ENCODE data around the gene CARD10. TPM values are rescaled to one million over a fixed set of nuclear protein-coding genes. Genes with fewer than 3 reads are reported as not detected.

CARD10 gene
- total and polyA plus RNA-seq, 2 of the 13 experiments (the other 11 are each of a cell fraction or from before 2014, with no cell fraction given), result 35.2 to 55.8 TPM

GRCh38 chr22:37521236-37521739 lies 2.1 kb upstream of the CARD10 start (continued):
- TF ChIP-seq LBX2 (CRISPR knock-in tag; IDR thresholded peaks at IDR 0.05; ENCODE audit: borderline replicate concordance) (no peak), NCOR1 (IDR thresholded peaks at IDR 0.05; ENCODE audit: borderline replicate concordance, low read length) (peak; percentile 61; the same call in 1 of the 2 replicates), ZNF782 (CRISPR knock-in tag; IDR thresholded peaks at IDR 0.05; ENCODE audit: borderline replicate concordance) (no peak), ZNF12 (CRISPR knock-in tag; IDR thresholded peaks at IDR 0.05) (no peak), ZNF207 (IDR thresholded peaks at IDR 0.05; ENCODE audit: borderline replicate concordance) (no peak), ZNF7 (CRISPR knock-in tag; IDR thresholded peaks at IDR 0.05) (no peak), CBFB (CRISPR knock-in tag; IDR thresholded peaks at IDR 0.05) (no peak), CHCHD3 (CRISPR knock-in tag; IDR thresholded peaks at IDR 0.05) (no peak), ATF2 (CRISPR knock-in tag; IDR thresholded peaks at IDR 0.05) (no peak), SIX4 (CRISPR knock-in tag; IDR thresholded peaks at IDR 0.05) (no peak), JUN (CRISPR knock-in tag; IDR thresholded peaks at IDR 0.05) (no peak; the same call in 1 of the 2 replicates), SETDB1 (CRISPR knock-in tag; IDR thresholded peaks at IDR 0.05; ENCODE audit: borderline replicate concordance) (no peak), ZNF24 (IDR thresholded peaks at IDR 0.05) (no peak)

All from HepG2 (cell line).